Measurements from ENCODE around the gene GPATCH3. TPM values are rescaled to one million over a fixed set of nuclear protein-coding genes. Genes with fewer than 3 reads are reported as not detected.
"Not testable (repeated sequence)": the region's sequence is repeated elsewhere in the genome, so short reads cannot be mapped to it uniquely, and the experiment has no call there.

GPATCH3 gene
- 1 to 10 TPM; 7.9 to 8.5 TPM for total RNA-seq

- no peaks in the 10 kb centered on the region for H3K27me3 Mint-ChIP-seq (ENCODE audit: low read depth)
- peak; percentile 95 for DNase-seq
- CTCF ChIA-PET, result interaction anchor here (0.6 to 2.3 kb wide), 6 partner anchors 9 to 708 kb away, joined by 3 to 7 read pairs (median 3); no protein-coding TSS in a partner anchor
Observed at GRCh38 chr1:26900001-26900814, at the start of gene GPATCH3. Gene GPATCH3 (minus strand): TSS chr1:26900467. CDS start chr1:26900442, 25 bp downstream.

GRCh38 chr1:26949926-26950319 lies 49.7 kb upstream of the GPATCH3 start:
- H3K36me3 Mint-ChIP-seq (ENCODE audit: low read depth), result peaks cover 23% of the 10 kb centered on the region

More at GRCh38 chr1:26900001-26900814, at the start of gene GPATCH3:
- Mint-ChIP-seq H3K4me1 (ENCODE audit: low read depth) (peaks cover 20% of the 10 kb centered on the region), H3K9me3 (no peaks in the 10 kb centered on the region), H3K36me3 (ENCODE audit: low read depth) (peaks cover 3% of the 10 kb centered on the region), H3K4me3 (peak within 1 kb of the TSS; percentile 97), H3K27ac (peak within 1 kb of the TSS; percentile 97)
- intact Hi-C loops (cut with micrococcal nuclease), result loop anchor here (1.0 kb wide), 1 partner anchor 21 kb away; the partner anchor contains the start of gene NUDC

DNA sequence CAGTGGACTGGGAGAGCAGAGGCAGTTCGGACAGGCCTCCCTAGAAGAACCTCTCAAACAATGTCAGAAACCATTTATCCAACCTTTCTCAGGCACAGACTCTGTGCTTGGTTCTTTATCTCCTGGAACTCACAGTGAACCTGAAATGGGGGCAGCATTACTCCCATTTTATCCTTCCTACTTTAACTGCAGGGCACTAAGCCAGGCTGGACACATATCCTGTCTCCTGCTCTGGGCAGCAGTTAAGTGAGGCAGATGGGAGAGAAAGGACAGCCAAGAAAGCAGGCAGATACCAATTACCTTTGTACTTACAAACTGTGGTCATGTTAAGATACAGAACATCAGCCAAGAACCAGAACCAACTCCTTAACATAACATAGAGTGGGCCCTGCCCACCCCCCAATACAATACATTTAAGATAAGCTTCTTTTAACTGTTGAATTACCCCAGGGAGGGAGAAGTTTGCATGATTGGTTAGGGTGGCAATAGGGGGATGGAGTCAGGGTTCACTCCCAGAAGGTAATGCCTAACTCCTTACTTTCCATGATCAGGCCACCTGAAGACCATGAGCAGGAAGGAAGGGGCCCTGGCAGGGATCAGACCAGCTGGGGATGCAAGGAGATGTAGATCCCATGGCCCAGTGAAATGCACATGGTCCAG lies 49.1 kb upstream of the GPATCH3 start:
- Mint-ChIP-seq H3K27ac (no peak overlapping the region), H3K9me3 (no peaks in the 10 kb centered on the region), H3K4me3 (no peak overlapping the region), H3K27me3 (ENCODE audit: low read depth) (no peaks in the 10 kb centered on the region), H3K4me1 (ENCODE audit: low read depth) (no peaks in the 10 kb centered on the region), H3K36me3 (ENCODE audit: low read depth) (peaks cover 23% of the 10 kb centered on the region)
- intact Hi-C loops (cut with micrococcal nuclease), result no loop called here
- DNase-seq, result no peak
- CTCF ChIA-PET, result no interaction called here

More at GRCh38 chr1:26949926-26950319, 49.7 kb upstream of the GPATCH3 start:
- H3K4me1 Mint-ChIP-seq (ENCODE audit: low read depth), result no peaks in the 10 kb centered on the region
- DNase-seq, result no peak
- intact Hi-C loops (cut with micrococcal nuclease), result no loop called here
- CTCF ChIA-PET, result no interaction called here
- no peaks in the 10 kb centered on the region for H3K9me3 Mint-ChIP-seq
- no peak overlapping the region for H3K27ac Mint-ChIP-seq
- no peak overlapping the region for H3K4me3 Mint-ChIP-seq
- no peaks in the 10 kb centered on the region for H3K27me3 Mint-ChIP-seq (ENCODE audit: low read depth)

GRCh38 chr1:26948725-26949057 lies 48.4 kb upstream of the GPATCH3 start:
- H3K9me3 Mint-ChIP-seq, result not testable (repeated sequence)

DNA sequence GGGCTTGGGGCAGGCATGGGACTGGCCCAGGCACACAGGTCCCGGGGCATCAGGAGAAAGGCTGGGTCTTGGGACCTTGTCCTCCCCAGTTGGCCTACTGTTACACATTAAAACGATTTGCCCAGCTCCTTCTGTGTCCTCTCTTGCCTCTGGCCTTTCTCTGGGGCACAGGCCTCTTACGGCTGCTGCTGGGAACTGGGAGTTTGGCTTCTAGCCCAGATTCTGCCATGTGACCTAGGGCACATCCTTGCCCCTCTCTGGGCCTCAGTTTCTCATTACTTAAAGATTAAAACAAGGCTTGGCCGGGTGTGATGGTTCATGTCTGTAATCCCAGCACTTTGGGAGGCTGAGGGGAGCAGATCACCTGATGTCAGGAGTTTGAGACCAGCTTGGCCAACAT lies 46.0 kb upstream of the GPATCH3 start:
- Mint-ChIP-seq H3K27me3 (ENCODE audit: low read depth) (no peaks in the 10 kb centered on the region), H3K9me3 (no peaks in the 10 kb centered on the region), H3K4me3 (no peak overlapping the region), H3K36me3 (ENCODE audit: low read depth) (peaks cover 38% of the 10 kb centered on the region), H3K4me1 (ENCODE audit: low read depth) (no peaks in the 10 kb centered on the region), H3K27ac (no peak overlapping the region)
- DNase-seq, result no peak
- CTCF ChIA-PET, result no interaction called here
- intact Hi-C loops (cut with micrococcal nuclease), result no loop called here

More at GRCh38 chr1:26948725-26949057, 48.4 kb upstream of the GPATCH3 start:
- H3K4me3 Mint-ChIP-seq; H3K4me1 Mint-ChIP-seq (ENCODE audit: low read depth); H3K27me3 Mint-ChIP-seq (ENCODE audit: low read depth); intact Hi-C loops (cut with micrococcal nuclease); H3K27ac Mint-ChIP-seq; CTCF ChIA-PET; DNase-seq: not testable (repeated sequence)
- peaks cover 22% of the 10 kb centered on the region for H3K36me3 Mint-ChIP-seq (ENCODE audit: low read depth)

GRCh38 chr1:26945728-26946127 lies 45.5 kb upstream of the GPATCH3 start:
- Mint-ChIP-seq H3K27ac (no peak overlapping the region), H3K27me3 (ENCODE audit: low read depth) (no peaks in the 10 kb centered on the region), H3K4me3 (no peak overlapping the region), H3K4me1 (ENCODE audit: low read depth) (no peaks in the 10 kb centered on the region), H3K36me3 (ENCODE audit: low read depth) (peaks cover 39% of the 10 kb centered on the region), H3K9me3 (no peaks in the 10 kb centered on the region)
- CTCF ChIA-PET, result no interaction called here
- intact Hi-C loops (cut with micrococcal nuclease), result no loop called here
- DNase-seq, result no peak

DNA sequence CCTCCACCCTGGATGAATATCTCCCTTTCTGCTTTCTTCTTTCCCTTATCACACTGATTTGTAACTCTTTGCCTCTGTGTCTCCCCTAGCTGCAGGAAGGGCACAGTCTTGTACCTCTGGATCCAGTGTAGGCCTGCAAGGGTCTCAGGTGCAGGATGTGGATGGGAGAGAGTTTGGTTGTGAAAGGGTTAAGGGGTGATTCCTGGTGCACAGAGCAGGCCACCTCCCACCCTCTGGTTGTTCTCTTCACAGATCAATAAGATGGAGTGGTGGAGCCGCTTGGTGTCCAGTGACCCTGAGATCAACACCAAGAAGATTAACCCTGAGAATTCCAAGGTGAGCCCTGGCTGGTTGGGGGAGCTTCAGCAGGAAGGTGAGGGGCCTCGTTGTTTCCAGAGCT lies 44.9 kb upstream of the GPATCH3 start:
- H3K27ac Mint-ChIP-seq, result no peak overlapping the region
- intact Hi-C loops (cut with micrococcal nuclease), result no loop called here
- DNase-seq, result no peak
- no peaks in the 10 kb centered on the region for H3K9me3 Mint-ChIP-seq
- no peaks in the 10 kb centered on the region for H3K4me1 Mint-ChIP-seq (ENCODE audit: low read depth)
- H3K36me3 Mint-ChIP-seq (ENCODE audit: low read depth), result peaks cover 39% of the 10 kb centered on the region
- H3K4me3 Mint-ChIP-seq, result no peak overlapping the region
- CTCF ChIA-PET, result interaction anchor here (0.9 kb wide), 1 partner anchor 9 kb away, joined by 3 read pairs; no protein-coding TSS in a partner anchor
- no peaks in the 10 kb centered on the region for H3K27me3 Mint-ChIP-seq (ENCODE audit: low read depth)

GRCh38 chr1:26942656-26943055 lies 42.4 kb upstream of the GPATCH3 start:
- Mint-ChIP-seq H3K27ac (no peak overlapping the region), H3K36me3 (ENCODE audit: low read depth) (peaks cover 43% of the 10 kb centered on the region), H3K9me3 (no peaks in the 10 kb centered on the region), H3K27me3 (ENCODE audit: low read depth) (no peaks in the 10 kb centered on the region), H3K4me1 (ENCODE audit: low read depth) (peaks cover 2% of the 10 kb centered on the region), H3K4me3 (no peak overlapping the region)
- DNase-seq, result no peak
- CTCF ChIA-PET, result interaction anchor here (0.6 kb wide), 1 partner anchor 652 kb away, joined by 4 read pairs; no protein-coding TSS in a partner anchor
- intact Hi-C loops (cut with micrococcal nuclease), result no loop called here

DNA sequence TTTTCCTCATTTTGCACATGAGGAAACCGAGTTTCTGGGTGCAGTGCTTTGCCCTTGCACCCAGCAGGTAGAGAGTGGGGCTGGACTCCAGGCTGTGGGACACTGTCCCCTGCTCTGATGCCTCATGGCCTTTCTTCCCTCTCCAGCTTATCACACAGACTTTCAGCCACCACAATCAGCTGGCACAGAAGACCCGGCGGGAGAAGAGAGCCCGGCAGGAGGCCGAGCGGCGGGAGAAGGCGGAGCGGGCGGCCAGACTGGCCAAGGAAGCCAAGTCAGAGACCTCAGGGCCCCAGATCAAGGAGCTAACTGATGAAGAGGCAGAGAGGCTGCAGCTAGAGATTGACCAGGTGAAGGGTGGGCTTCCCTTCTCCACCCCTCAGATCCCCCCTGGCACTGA lies 41.0 kb upstream of the GPATCH3 start:
- CTCF ChIA-PET, result no interaction called here
- intact Hi-C loops (cut with micrococcal nuclease), result no loop called here
- Mint-ChIP-seq H3K4me1 (ENCODE audit: low read depth) (peaks cover 2% of the 10 kb centered on the region), H3K36me3 (ENCODE audit: low read depth) (peaks cover 39% of the 10 kb centered on the region), H3K9me3 (no peaks in the 10 kb centered on the region), H3K4me3 (no peak overlapping the region), H3K27me3 (ENCODE audit: low read depth) (no peaks in the 10 kb centered on the region), H3K27ac (no peak overlapping the region)
- DNase-seq, result no peak

GRCh38 chr1:26938659-26939025 lies 38.4 kb upstream of the GPATCH3 start:
- intact Hi-C loops (cut with micrococcal nuclease), result no loop called here
- H3K36me3 Mint-ChIP-seq (ENCODE audit: low read depth), result peaks cover 32% of the 10 kb centered on the region

GRCh38 chr1:26938004-26938658 lies 37.9 kb upstream of the GPATCH3 start:
- Mint-ChIP-seq H3K9me3 (no peaks in the 10 kb centered on the region), H3K4me3 (no peak overlapping the region), H3K27me3 (ENCODE audit: low read depth) (no peaks in the 10 kb centered on the region), H3K4me1 (ENCODE audit: low read depth) (peaks cover 2% of the 10 kb centered on the region), H3K27ac (no peak overlapping the region), H3K36me3 (ENCODE audit: low read depth) (peaks cover 31% of the 10 kb centered on the region)
- intact Hi-C loops (cut with micrococcal nuclease), result no loop called here
- DNase-seq, result no peak
- CTCF ChIA-PET, result interaction anchor here (0.5 to 1.0 kb wide), 2 partner anchors 186 to 395 kb away, joined by 3 read pairs; no protein-coding TSS in a partner anchor

More at GRCh38 chr1:26938659-26939025, 38.4 kb upstream of the GPATCH3 start:
- peaks cover 2% of the 10 kb centered on the region for H3K4me1 Mint-ChIP-seq (ENCODE audit: low read depth)
- H3K9me3 Mint-ChIP-seq, result no peaks in the 10 kb centered on the region
- no peak overlapping the region for H3K4me3 Mint-ChIP-seq
- no peak overlapping the region for H3K27ac Mint-ChIP-seq
- DNase-seq, result no peak
- CTCF ChIA-PET, result no interaction called here
- no peaks in the 10 kb centered on the region for H3K27me3 Mint-ChIP-seq (ENCODE audit: low read depth)

DNA sequence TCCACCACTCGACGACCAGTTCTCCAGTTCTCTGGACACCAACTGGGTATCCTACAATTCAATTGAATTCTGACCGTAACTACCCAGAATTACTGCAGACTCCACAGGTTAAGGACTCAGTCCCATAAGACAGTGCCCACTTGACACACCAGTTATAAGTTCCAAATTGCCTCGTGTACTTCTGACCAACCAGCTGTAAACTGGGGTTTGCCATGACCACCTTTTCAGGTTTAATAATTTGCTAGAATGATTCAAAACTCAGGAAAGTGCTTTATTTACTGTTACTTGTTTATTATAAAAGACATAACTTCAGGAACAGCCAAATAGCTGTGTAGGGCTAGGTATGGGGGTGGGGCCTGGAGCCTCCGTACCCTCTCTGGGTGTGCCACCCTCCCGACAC lies 36.6 kb upstream of the GPATCH3 start:
- CTCF ChIA-PET, result no interaction called here
- H3K27ac Mint-ChIP-seq, result no peak overlapping the region
- no peaks in the 10 kb centered on the region for H3K9me3 Mint-ChIP-seq
- peaks cover 2% of the 10 kb centered on the region for H3K4me1 Mint-ChIP-seq (ENCODE audit: low read depth)
- no peaks in the 10 kb centered on the region for H3K27me3 Mint-ChIP-seq (ENCODE audit: low read depth)
- DNase-seq, result no peak
- H3K4me3 Mint-ChIP-seq, result no peak overlapping the region
- H3K36me3 Mint-ChIP-seq (ENCODE audit: low read depth), result peaks cover 30% of the 10 kb centered on the region
- intact Hi-C loops (cut with micrococcal nuclease), result no loop called here
